ENCODE measurements around the gene CYSLTR2.

- TF ChIP-seq CTCF (IDR thresholded peaks at IDR 0.05) (no peak), POLR2A (IDR thresholded peaks at IDR 0.05) (no peak)
Measured at GRCh38 chr13:48655291-48655690, 1.6 kb downstream of the CYSLTR2 start.

All from adrenal gland (tissue), 5 donors.